AG09319 (cell line): ENCODE results near the gene NOS1AP.

ENCODE experiments used
- DNase-seq: peaks from one replicate; pipeline ENCODE4 v3.0.0-alpha.2; 2010; ENCODE audit warnings: low read depth; ENCODE audit errors: extremely low read depth
- TF ChIP-seq, protein P1 (sequence below): IDR thresholded peaks from 2 replicates; pipeline ENCODE4 v1.5.1; 2011; ENCODE audit warnings: low read depth, mild to moderate bottlenecking, inconsistent platforms, low read length, moderate library complexity

The NOS1AP gene

DNA sequence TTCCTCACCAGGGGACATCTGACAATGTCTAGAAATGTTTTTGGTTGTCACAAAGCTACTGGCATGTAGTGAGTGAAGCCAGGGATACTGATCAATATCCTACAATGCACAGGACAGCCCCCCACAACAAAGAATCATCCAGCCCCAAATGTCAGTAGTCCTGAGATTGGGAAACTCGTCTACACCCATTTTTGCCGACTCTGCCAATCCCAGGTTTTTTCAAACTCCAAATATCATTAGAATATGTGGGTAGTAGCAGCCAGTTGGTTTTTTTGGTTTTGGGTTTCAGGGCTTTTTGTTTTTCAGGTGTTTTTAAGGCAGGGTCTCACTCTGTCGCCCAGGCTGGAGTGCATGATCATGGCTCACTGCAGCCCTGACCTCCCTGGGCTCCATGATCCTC lies 301.2 kb downstream of the NOS1AP start:
- TF ChIP-seq, protein P1, sequence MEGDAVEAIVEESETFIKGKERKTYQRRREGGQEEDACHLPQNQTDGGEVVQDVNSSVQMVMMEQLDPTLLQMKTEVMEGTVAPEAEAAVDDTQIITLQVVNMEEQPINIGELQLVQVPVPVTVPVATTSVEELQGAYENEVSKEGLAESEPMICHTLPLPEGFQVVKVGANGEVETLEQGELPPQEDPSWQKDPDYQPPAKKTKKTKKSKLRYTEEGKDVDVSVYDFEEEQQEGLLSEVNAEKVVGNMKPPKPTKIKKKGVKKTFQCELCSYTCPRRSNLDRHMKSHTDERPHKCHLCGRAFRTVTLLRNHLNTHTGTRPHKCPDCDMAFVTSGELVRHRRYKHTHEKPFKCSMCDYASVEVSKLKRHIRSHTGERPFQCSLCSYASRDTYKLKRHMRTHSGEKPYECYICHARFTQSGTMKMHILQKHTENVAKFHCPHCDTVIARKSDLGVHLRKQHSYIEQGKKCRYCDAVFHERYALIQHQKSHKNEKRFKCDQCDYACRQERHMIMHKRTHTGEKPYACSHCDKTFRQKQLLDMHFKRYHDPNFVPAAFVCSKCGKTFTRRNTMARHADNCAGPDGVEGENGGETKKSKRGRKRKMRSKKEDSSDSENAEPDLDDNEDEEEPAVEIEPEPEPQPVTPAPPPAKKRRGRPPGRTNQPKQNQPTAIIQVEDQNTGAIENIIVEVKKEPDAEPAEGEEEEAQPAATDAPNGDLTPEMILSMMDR = no peak
- DNase-seq = no peak

- DNase-seq = no peak
- TF ChIP-seq, protein P1 = no peak
Measured at GRCh38 chr1:162371611-162372010, 302.1 kb downstream of the NOS1AP start.

DNA sequence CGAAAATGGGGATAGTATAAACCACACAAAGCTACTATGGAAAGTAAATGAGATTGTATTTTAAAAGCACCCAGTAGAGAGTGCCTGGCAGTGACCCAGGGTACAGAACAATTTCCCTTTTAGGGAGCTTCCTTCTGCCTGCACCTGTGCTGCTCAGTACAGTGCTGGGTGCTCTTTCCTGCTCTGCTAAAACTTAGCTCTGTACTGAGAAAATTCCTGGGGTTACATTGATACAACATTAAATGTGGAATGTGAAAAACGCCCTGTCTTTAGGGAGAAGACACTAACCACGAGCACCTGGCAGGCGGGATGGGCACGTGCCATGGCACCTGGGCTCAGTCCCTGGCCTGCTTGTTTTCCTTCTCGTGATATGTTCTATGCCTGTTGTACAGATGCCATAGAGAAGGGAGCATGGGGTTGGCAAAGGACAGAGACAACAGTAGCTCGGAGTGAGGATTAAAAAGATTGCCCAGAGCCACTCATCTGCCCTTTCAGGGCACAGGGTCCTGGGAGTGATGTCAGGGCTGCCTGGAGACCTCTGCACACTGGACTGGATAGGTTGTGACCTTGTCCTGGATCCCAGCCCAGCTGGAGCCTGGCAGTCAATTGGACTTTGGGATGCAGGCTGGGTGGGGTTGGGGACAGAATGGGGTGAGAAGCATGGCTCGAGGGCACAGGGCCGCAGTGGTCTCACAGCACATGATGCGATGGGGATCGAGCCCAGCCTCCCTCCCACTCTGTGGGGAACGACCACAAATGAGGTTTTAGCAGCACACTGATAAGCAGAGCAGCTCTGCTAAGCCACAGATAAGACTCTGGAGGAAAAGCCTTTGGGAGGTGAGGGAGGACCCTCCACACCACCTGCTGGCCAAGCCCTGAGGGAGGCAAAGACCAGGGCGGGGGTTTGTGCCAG lies 302.9 kb downstream of the NOS1AP start:
- TF ChIP-seq, protein P1 = no peak
- no peak for DNase-seq

DNA sequence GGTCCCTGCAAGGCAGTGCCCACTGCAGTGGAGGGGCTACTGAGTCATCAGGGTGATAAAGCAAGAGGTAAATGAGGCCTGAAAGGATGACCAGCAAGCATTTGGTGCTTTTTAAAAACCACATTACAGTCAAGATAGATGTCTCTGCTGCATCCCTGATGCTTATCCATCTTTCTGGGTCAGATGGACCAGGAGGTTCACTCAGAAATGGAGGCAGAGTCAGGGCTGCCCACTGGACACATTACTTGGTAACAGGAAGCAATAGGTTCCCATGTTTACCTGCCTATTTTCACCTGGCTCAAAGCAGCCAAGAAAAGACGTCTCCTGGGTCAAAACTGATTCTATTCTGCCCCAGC lies 303.6 kb downstream of the NOS1AP start:
- no peak for DNase-seq
- TF ChIP-seq, protein P1 = no peak

DNA sequence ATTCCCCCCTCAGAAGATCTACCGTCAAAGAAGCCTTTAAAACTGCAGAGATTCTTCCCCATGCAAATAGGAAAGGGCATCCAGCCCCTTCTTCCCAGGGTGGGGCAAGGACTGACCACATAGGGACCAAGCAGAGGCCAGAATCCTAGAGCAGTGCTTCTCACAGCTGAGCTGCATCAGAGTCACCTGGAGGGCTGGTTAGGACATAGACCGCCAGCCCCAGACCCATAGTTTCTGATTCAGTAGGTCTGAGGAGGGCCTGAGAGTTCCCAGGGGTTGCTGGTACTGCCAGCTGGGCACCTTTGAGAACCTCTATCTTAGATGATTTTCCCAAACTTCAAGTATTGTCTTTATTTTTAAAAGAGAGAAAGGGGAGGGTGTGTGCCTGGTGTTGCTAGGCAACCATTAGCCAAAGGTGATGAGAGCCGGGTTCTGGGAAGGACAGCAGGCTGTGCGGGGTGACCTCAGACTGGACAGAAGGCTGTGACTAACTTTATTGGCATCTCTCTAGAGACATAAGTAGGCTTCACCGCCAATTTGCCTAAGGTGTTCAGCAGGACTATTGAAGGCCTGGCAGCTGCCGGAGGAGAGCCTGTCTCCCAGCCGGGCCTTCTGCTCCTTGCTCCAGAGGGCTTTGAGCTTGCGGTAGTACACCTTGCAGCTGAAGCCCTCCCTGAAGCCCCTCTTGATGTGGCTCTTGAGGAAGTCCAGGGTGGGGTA lies 304.2 kb downstream of the NOS1AP start:
- no peak for DNase-seq
- TF ChIP-seq, protein P1 = no peak

- TF ChIP-seq, protein P1 = no peak
Measured at GRCh38 chr1:162374406-162374805, 304.9 kb downstream of the NOS1AP start.

DNA sequence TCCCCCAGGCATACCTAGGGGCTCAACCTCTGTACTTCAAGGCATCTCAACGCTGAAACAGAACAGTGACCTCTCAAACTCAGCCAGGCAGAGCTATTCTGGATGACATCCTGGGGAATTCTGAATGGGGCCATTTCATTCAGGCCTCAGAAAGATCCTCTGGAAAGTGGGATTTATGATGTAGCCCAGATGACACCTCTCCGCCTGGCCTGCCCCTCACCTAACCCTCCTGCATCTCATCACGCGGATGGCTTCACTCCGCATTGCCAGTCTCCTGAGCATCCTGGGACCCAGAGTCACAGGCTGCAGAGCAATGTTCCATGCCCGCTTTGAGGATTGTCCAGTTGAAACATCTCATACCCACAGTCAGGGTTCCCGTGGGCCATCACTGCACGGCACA lies 306.0 kb downstream of the NOS1AP start:
- TF ChIP-seq, protein P1 = no peak
- DNase-seq = no peak

More at GRCh38 chr1:162374406-162374805, 304.9 kb downstream of the NOS1AP start:
- no peak for DNase-seq
